Head of caudate nucleus (tissue), 42 donors: ENCODE data around the gene GALNT14.

Experiments used
- DNase-seq, 42 donors: peaks; one replicate each; pipeline versions ENCODE4 v3.0.0 to v3.0.0-alpha.2; 2020 to 2021; ENCODE audit warnings: mixed read lengths in 7 of 42
- intact Hi-C: fragments of 100-400 bp; cut with DNase I; formaldehyde crosslinking; loops from one replicate; pipeline ENCODE4 v1.15.0; 2022

Gene GALNT14

GRCh38 chr2:30965022-30965531 lies 173.2 kb downstream of the GALNT14 start:
- intact Hi-C loops = no loop called here

GRCh38 chr2:30964334-30965005 lies 173.8 kb downstream of the GALNT14 start:
- no peak for DNase-seq
- intact Hi-C loops = no loop called here

More at GRCh38 chr2:30965022-30965531, 173.2 kb downstream of the GALNT14 start:
- no peak for DNase-seq

- DNase-seq = no peak
- intact Hi-C loops = no loop called here
Observed at GRCh38 chr2:30963184-30963583, 175.1 kb downstream of the GALNT14 start.

GRCh38 chr2:30960213-30960612 lies 178.0 kb downstream of the GALNT14 start:
- intact Hi-C loops = no loop called here
- DNase-seq = no peak

GRCh38 chr2:30959653-30960052 lies 178.6 kb downstream of the GALNT14 start:
- intact Hi-C loops = no loop called here

GRCh38 chr2:30958918-30959265 lies 179.3 kb downstream of the GALNT14 start:
- intact Hi-C loops = no loop called here
- DNase-seq = no peak

More at GRCh38 chr2:30959653-30960052, 178.6 kb downstream of the GALNT14 start:
- no peak for DNase-seq

- DNase-seq = no peak
- intact Hi-C loops = no loop called here
Observed at GRCh38 chr2:30958193-30958917, 179.9 kb downstream of the GALNT14 start.

- intact Hi-C loops = no loop called here
- DNase-seq = no peak
Observed at GRCh38 chr2:30957591-30957990, 180.6 kb downstream of the GALNT14 start.

- DNase-seq = no peak
- intact Hi-C loops = no loop called here
Observed at GRCh38 chr2:30956995-30957394, 181.2 kb downstream of the GALNT14 start.

GRCh38 chr2:30955516-30956132 lies 182.6 kb downstream of the GALNT14 start:
- no peak for DNase-seq
- intact Hi-C loops = no loop called here

GRCh38 chr2:30950339-30950738 lies 187.9 kb downstream of the GALNT14 start:
- intact Hi-C loops = no loop called here
- no peak for DNase-seq

GRCh38 chr2:30949435-30949834 lies 188.8 kb downstream of the GALNT14 start:
- intact Hi-C loops = no loop called here
- no peak for DNase-seq

GRCh38 chr2:30948857-30949256 lies 189.4 kb downstream of the GALNT14 start:
- intact Hi-C loops = no loop called here
- no peak for DNase-seq

- no peak for DNase-seq
- intact Hi-C loops = no loop called here
Observed at GRCh38 chr2:30948130-30948529, 190.1 kb downstream of the GALNT14 start.

- DNase-seq = peak in 24 of 42 donors; percentile 11 to 79 (median 36)
- intact Hi-C loops = no loop called here
Observed at GRCh38 chr2:30947686-30948085, 190.6 kb downstream of the GALNT14 start.

GRCh38 chr2:30942419-30942818 lies 195.8 kb downstream of the GALNT14 start:
- DNase-seq = no peak
- intact Hi-C loops = no loop called here

- intact Hi-C loops = no loop called here
- no peak for DNase-seq
Observed at GRCh38 chr2:30940839-30941238, 197.4 kb downstream of the GALNT14 start.

- DNase-seq = no peak
- intact Hi-C loops = no loop called here
Observed at GRCh38 chr2:30939364-30939763, 198.9 kb downstream of the GALNT14 start.

- DNase-seq = no peak
- intact Hi-C loops = no loop called here
Observed at GRCh38 chr2:30938196-30938595, 200.0 kb downstream of the GALNT14 start.

- intact Hi-C loops = no loop called here
- no peak for DNase-seq
Observed at GRCh38 chr2:30936977-30937376, 201.3 kb downstream of the GALNT14 start.
